GM20000 (cell line): ENCODE results near the gene LPGAT1.
"Not testable (repeated sequence)": the region's sequence is repeated elsewhere in the genome, so short reads cannot be mapped to it uniquely, and the experiment has no call there.

ENCODE experiments used
- DNase-seq: peaks from one replicate; pipeline ENCODE4 v3.0.0; 2012; ENCODE audit warnings: low spot score
- TF ChIP-seq, protein P1 (sequence below): IDR thresholded peaks from 2 replicates; pipeline ENCODE4 v1.5.1; 2012; ENCODE audit warnings: mild to moderate bottlenecking, control low read depth; ENCODE audit errors: extremely low read depth, missing control alignments

LPGAT1 gene

DNA sequence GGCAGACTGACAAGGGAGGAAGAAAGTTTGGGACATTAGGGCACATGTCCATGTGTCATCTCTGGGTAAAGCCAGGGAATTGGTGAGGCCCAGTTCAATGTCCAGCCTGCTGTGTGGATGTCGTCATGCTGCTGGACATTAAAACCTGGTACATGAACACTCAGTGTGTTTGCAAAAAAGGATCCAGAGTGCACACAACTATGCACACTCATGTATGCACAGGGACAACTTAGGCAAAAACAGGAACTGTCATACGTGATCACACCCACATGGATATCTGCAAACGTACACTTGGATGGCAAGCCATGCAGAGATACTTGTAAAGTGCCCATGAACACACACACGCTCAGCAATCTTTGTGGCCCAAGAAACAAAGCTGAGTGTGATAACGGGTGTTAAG, 107.3 kb downstream of the LPGAT1 start:
- DNase-seq, result no peak
- TF ChIP-seq, protein P1, sequence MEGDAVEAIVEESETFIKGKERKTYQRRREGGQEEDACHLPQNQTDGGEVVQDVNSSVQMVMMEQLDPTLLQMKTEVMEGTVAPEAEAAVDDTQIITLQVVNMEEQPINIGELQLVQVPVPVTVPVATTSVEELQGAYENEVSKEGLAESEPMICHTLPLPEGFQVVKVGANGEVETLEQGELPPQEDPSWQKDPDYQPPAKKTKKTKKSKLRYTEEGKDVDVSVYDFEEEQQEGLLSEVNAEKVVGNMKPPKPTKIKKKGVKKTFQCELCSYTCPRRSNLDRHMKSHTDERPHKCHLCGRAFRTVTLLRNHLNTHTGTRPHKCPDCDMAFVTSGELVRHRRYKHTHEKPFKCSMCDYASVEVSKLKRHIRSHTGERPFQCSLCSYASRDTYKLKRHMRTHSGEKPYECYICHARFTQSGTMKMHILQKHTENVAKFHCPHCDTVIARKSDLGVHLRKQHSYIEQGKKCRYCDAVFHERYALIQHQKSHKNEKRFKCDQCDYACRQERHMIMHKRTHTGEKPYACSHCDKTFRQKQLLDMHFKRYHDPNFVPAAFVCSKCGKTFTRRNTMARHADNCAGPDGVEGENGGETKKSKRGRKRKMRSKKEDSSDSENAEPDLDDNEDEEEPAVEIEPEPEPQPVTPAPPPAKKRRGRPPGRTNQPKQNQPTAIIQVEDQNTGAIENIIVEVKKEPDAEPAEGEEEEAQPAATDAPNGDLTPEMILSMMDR, result no peak

- TF ChIP-seq, protein P1, result no peak
- DNase-seq, result no peak
Measured at GRCh38 chr1:211722277-211723175, 108.0 kb downstream of the LPGAT1 start.

- DNase-seq, result not testable (repeated sequence)
Measured at GRCh38 chr1:211716555-211716954, 114.0 kb downstream of the LPGAT1 start.

GRCh38 chr1:211715971-211716370, 114.6 kb downstream of the LPGAT1 start:
- DNase-seq, result no peak

GRCh38 chr1:211714154-211714553, 116.4 kb downstream of the LPGAT1 start:
- no peak for DNase-seq
- TF ChIP-seq, protein P1, result no peak

More at GRCh38 chr1:211715971-211716370, 114.6 kb downstream of the LPGAT1 start:
- TF ChIP-seq, protein P1, result no peak

GRCh38 chr1:211713231-211713630, 117.3 kb downstream of the LPGAT1 start:
- TF ChIP-seq, protein P1, result no peak

DNA sequence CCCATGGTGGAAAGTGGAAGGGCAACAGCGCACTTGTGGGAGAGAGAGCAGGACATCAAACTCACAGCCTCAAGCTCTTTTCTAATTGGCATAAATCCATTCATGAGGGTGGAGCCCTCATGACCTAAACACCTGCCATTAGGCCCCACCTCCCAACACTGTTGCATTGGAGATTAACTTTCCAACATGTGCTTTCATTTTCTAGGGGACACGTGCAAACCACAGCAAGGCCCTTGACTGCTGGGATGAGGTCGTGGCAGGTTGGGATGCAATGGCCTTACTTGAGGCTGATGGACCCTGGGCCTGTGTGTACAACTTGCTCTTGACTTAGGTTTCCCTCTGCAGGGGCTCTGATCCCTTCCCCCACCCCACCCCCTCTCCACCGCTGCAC, 119.3 kb downstream of the LPGAT1 start:
- DNase-seq, result no peak
- TF ChIP-seq, protein P1, result no peak

More at GRCh38 chr1:211713231-211713630, 117.3 kb downstream of the LPGAT1 start:
- no peak for DNase-seq
